ENCODE measurements around the gene DNAH8.

DNAH8 gene

DNA sequence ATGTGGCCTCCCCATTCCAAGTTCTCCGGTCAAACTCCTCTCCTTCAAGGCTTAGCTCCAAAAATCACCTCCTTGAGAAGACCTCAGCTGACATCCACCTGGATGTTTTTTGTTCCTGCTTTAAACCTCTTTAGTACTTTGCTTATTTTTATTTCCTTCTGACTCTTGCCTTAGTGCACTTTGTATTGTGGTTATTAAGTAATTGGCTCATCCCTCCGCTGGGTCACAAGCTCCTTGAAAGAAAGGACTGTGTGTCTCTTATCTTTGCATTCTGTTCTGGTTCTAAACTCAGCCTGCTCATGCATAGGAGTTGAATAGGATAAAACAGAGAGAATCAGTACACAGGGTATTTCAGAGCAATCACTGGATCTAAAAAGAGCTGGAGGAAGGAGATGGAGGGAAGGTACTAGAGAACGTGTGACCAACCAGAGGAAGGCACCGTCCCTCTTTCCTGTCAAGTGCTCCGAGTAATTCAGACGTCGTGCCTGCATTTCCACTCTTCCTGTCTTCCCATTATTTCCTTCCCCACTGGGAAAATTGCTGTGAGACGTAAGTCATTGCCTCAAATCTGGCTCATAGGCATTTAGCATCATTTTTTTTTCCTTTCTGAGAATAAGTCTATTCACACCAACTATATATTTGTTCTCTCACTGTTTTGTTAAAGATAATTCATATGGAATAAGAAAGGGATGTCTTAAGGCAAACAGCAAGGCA is 273.8 kb downstream of the DNAH8 start:
- TF ChIP-seq, protein P1, sequence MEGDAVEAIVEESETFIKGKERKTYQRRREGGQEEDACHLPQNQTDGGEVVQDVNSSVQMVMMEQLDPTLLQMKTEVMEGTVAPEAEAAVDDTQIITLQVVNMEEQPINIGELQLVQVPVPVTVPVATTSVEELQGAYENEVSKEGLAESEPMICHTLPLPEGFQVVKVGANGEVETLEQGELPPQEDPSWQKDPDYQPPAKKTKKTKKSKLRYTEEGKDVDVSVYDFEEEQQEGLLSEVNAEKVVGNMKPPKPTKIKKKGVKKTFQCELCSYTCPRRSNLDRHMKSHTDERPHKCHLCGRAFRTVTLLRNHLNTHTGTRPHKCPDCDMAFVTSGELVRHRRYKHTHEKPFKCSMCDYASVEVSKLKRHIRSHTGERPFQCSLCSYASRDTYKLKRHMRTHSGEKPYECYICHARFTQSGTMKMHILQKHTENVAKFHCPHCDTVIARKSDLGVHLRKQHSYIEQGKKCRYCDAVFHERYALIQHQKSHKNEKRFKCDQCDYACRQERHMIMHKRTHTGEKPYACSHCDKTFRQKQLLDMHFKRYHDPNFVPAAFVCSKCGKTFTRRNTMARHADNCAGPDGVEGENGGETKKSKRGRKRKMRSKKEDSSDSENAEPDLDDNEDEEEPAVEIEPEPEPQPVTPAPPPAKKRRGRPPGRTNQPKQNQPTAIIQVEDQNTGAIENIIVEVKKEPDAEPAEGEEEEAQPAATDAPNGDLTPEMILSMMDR (IDR thresholded peaks at IDR 0.05; ENCODE audit: low read length, missing control alignments), result no peak

DNA sequence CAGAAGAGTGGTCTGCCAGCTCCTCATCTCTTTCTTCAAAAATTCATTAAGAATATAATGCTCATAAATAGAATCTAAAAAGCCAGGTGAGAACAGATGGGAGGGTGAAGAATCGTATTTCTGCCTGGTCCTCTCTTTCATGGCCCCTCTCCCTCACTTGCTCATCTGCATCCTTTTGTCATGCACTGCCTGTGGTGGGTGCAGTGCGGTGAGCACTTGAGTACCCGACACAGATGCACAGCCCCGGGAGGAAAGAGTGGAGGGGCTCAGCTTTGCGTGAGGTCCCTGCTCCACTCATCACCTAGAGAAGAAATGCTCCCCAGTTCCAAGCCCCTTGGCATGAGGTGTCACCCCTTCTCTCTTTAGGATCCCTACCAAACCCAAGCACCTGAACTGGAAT is 275.4 kb downstream of the DNAH8 start:
- H3K4me3 ChIP-seq (replicated peaks; ENCODE audit: low read depth, low read length), result no peak overlapping the region
- no peak for DNase-seq (ENCODE audit: low read depth)
- TF ChIP-seq, protein P1 (IDR thresholded peaks at IDR 0.05; ENCODE audit: low read length, missing control alignments), result no peak

More for the DNA sequence above, 273.8 kb downstream of the DNAH8 start:
- no peak for DNase-seq (ENCODE audit: low read depth)
- H3K4me3 ChIP-seq (replicated peaks; ENCODE audit: low read depth, low read length), result no peak overlapping the region

DNA sequence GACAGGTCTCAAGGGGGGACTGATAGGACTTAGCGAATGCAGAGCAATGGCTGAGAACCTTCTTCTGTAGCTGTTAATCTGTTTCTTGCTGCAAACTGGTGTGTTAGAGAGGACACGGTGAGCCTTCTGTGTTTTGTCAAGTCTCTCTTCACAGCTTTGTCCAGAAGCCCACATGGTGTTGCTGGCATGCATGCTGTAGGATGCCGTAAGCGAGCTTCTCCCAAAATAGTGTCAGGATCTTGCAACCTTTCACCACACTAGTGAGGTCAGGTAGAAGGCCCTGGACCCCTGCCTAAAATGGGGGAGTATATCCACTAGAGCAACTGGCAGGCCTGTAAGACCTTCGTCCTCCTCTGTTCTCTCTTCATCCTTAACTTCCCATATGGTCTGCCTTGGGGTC is 281.6 kb downstream of the DNAH8 start:
- TF ChIP-seq, protein P1 (IDR thresholded peaks at IDR 0.05; ENCODE audit: low read length, missing control alignments), result no peak
- DNase-seq (ENCODE audit: low read depth), result no peak
- no peak overlapping the region for H3K4me3 ChIP-seq (replicated peaks; ENCODE audit: low read depth, low read length)

DNA sequence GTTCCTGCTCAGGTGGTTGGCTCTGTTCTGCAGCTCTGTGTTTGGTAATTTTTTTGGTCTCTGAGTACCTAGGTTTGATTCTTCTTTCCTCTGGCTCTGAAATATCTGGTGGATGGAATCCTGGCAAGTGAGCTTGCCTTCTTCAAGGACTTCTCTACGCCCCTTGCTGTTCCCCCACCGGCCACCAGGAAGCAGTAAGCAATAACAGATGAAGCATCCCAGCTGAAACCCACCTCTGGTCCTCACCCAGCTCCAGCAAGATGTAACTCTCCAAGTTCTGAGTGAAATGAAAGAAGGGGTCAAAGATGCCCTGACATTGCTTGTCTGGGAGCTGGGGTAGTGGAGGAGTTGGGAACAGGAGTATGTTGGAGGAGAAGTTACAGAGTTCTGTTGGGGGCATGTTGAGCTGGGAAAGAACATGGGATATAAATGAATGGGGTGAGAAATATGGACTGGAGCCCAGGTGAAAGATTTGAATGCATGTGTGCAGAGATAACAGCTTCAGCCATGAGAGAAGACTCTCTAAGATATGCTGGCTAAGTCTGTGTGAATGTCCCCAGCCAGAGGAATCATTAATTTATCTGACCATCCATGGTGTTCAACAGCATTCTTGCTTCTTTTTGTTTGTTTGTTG is 282.1 kb downstream of the DNAH8 start:
- peak; percentile 31 for DNase-seq (ENCODE audit: low read depth)
- H3K4me3 ChIP-seq (replicated peaks; ENCODE audit: low read depth, low read length), result no peak overlapping the region
- TF ChIP-seq, protein P1 (IDR thresholded peaks at IDR 0.05; ENCODE audit: low read length, missing control alignments), result peak; percentile 58

DNA sequence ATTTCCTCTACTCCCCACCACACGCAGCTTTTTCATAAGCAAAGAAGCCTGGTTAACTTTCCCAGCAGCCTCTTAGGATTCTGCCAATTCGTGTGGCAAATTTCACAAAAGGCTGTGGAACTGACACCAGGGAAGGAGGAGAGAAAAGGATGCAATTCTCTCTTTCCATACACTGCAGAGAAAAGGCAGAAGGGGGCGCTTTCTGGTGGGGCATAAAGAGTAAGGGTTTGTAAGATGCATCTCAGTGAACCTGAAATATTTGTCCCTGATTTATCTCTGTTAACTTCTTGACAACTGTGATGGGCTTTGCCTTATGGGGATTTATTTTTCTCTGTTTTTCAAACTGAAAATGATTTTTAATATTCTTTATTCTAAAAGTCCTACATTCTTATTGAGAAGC is 288.0 kb downstream of the DNAH8 start:
- TF ChIP-seq, protein P1 (IDR thresholded peaks at IDR 0.05; ENCODE audit: low read length, missing control alignments), result peak; percentile 29
- DNase-seq (ENCODE audit: low read depth), result no peak
- H3K4me3 ChIP-seq (replicated peaks; ENCODE audit: low read depth, low read length), result no peak overlapping the region

DNA sequence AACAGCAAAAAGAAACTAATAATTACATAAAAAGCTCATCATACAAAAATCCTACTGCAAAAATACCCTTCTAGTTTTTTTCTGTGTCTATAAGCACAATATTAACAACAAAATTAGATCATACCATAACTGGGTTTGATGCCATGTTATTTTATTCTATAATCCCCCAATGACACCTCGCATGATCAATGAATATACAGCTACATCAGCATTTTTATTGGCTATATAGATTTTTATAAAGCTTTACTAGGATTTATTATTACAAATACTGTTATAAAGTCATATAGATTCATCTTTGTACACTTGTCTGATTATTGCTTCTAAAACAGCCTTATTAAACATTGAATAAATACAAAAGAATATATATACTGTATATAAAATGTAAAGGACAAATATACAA is 288.4 kb downstream of the DNAH8 start:
- no peak for DNase-seq (ENCODE audit: low read depth)
- H3K4me3 ChIP-seq (replicated peaks; ENCODE audit: low read depth, low read length), result no peak overlapping the region
- TF ChIP-seq, protein P1 (IDR thresholded peaks at IDR 0.05; ENCODE audit: low read length, missing control alignments), result no peak
